ENCODE results near the gene REG3G.
"Not testable (repeated sequence)": the region's sequence is repeated elsewhere in the genome, so short reads cannot be mapped to it uniquely, and the experiment has no call there.

The REG3G gene

GRCh38 chr2:79013629-79014028 is 11.9 kb upstream of the REG3G start:
- no peak for DNase-seq (ENCODE audit: low read depth in 2 of 2, low spot score in 1 of 2)

GRCh38 chr2:79016342-79016741 is 9.2 kb upstream of the REG3G start:
- DNase-seq (ENCODE audit: low read depth in 2 of 2, low spot score in 1 of 2), result no peak

- no peak for DNase-seq (ENCODE audit: low read depth in 2 of 2, low spot score in 1 of 2)
These were observed 559 bp downstream of the REG3G start for GRCh38 chr2:79026061-79026460.

- DNase-seq (ENCODE audit: low read depth in 2 of 2, low spot score in 1 of 2), result no peak
These were observed 14.4 kb downstream of the REG3G start for GRCh38 chr2:79039944-79040343.

GRCh38 chr2:79041032-79041448 is 15.5 kb downstream of the REG3G start:
- DNase-seq (ENCODE audit: low read depth in 2 of 2, low spot score in 1 of 2), result no peak

- DNase-seq (ENCODE audit: low read depth in 2 of 2, low spot score in 1 of 2), result not testable (repeated sequence)
These were observed 28.0 kb downstream of the REG3G start for GRCh38 chr2:79053486-79053885.

GRCh38 chr2:79054769-79055168 is 29.3 kb downstream of the REG3G start:
- not testable (repeated sequence) for DNase-seq (ENCODE audit: low read depth in 2 of 2, low spot score in 1 of 2)

GRCh38 chr2:79065201-79065600 is 39.7 kb downstream of the REG3G start:
- DNase-seq (ENCODE audit: low read depth in 2 of 2, low spot score in 1 of 2), result no peak

GRCh38 chr2:79071078-79071477 is 45.6 kb downstream of the REG3G start:
- DNase-seq (ENCODE audit: low read depth in 2 of 2, low spot score in 1 of 2), result no peak

All from stimulated activated CD8-positive, alpha-beta memory T cell treated with anti-CD3 and anti-CD28 coated beads, Interleukin-4, amount 100 ng/mL, for 4 hours (primary cell).